Immature natural killer cell (primary cell): Measurements from ENCODE around the gene MZF1. TPM values are rescaled to one million over a fixed set of nuclear protein-coding genes. Genes with fewer than 3 reads are reported as not detected.
A peak's percentile ranks its signal among the peaks of the same experiment; 100 is the strongest.
"Not testable (repeated sequence)": the region's sequence is repeated elsewhere in the genome, so short reads cannot be mapped to it uniquely, and the experiment has no call there.

Source experiments
- DNase-seq, 3 donors: peaks; one replicate each; pipeline ENCODE4 v3.0.0; 2022; ENCODE audit warnings: mixed read lengths in 1 of 3
- H3K27ac Mint-ChIP-seq, 6 donors: one replicate each; pipeline ENCODE4 v1.8.0; 2020; ENCODE audit warnings: mixed read lengths in 6 of 6, mild to moderate bottlenecking in 5 of 6, inconsistent platforms in 4 of 6, moderate library complexity in 3 of 6
- H3K27me3 Mint-ChIP-seq, 3 donors: one replicate each; pipeline ENCODE4 v1.8.0; 2020 to 2021; ENCODE audit warnings: low read depth in 3 of 3, mild to moderate bottlenecking in 3 of 3, mixed read lengths in 3 of 3, moderate library complexity in 3 of 3, inconsistent platforms in 1 of 3
- H3K36me3 Mint-ChIP-seq, 3 donors: one replicate each; pipeline ENCODE4 v1.8.0; 2020; ENCODE audit warnings: mixed read lengths in 3 of 3, inconsistent platforms in 2 of 3, mild to moderate bottlenecking in 2 of 3
- H3K4me1 Mint-ChIP-seq, 2 donors: one replicate each; pipeline ENCODE4 v1.8.0; 2020; ENCODE audit warnings: inconsistent platforms in 2 of 2, mild to moderate bottlenecking in 2 of 2, mixed read lengths in 2 of 2, moderate library complexity in 1 of 2
- H3K4me3 Mint-ChIP-seq, 5 donors: one replicate each; pipeline ENCODE4 v1.8.0; 2020; ENCODE audit warnings: mild to moderate bottlenecking in 5 of 5, mixed read lengths in 5 of 5, inconsistent platforms in 3 of 5, moderate library complexity in 3 of 5
- H3K9me3 Mint-ChIP-seq, 6 donors: one replicate each; pipeline ENCODE4 v1.8.0; 2020; ENCODE audit warnings: mild to moderate bottlenecking in 6 of 6, mixed read lengths in 6 of 6, inconsistent platforms in 4 of 6, moderate library complexity in 3 of 6
- polyA plus RNA-seq, 3 donors: library from polyadenylated mRNA; unstranded; fragments of 300-500 nt; fragmentation: Illumina TruSeq; gene quantifications; one replicate each; pipeline ENCODE4 v1.2.3, GENCODE V29; 2021

Gene MZF1
- polyA plus RNA-seq, 3 donors from 2014 or later, result 3.2 to 10.4 (median 7.1) TPM

DNA sequence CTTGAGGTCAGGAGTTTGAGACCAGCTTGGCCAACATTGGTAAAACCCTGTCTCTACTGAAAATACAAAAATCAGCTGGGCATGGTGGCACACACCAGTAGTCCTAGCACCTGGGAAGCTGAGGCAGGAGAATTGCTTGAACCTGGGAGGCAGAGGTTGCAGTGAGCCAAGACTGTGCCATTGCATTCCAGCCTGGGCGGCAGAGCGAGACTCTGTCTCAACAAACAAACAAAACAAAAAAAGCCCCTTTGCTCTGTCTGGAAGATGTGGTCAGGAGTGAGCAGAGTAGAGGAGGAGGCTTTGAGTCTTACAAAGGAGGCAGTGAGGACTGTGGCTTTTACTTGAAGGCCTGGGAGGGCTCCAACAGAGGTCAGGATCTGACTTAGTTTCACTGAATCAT lies 4.4 kb upstream of the MZF1 start:
- Mint-ChIP-seq H3K27me3 (peaks cover 15 to 19% (median 17%) of the 10 kb centered on the region in 3 donors), H3K27ac (peak overlapping the region in 3 of 6 donors; percentile 28 to 80 (median 45)), H3K4me1 (peaks cover 31 to 39% of the 10 kb centered on the region in 2 donors)
- not testable (repeated sequence) for H3K36me3 Mint-ChIP-seq, DNase-seq, H3K4me3 Mint-ChIP-seq, H3K9me3 Mint-ChIP-seq

DNA sequence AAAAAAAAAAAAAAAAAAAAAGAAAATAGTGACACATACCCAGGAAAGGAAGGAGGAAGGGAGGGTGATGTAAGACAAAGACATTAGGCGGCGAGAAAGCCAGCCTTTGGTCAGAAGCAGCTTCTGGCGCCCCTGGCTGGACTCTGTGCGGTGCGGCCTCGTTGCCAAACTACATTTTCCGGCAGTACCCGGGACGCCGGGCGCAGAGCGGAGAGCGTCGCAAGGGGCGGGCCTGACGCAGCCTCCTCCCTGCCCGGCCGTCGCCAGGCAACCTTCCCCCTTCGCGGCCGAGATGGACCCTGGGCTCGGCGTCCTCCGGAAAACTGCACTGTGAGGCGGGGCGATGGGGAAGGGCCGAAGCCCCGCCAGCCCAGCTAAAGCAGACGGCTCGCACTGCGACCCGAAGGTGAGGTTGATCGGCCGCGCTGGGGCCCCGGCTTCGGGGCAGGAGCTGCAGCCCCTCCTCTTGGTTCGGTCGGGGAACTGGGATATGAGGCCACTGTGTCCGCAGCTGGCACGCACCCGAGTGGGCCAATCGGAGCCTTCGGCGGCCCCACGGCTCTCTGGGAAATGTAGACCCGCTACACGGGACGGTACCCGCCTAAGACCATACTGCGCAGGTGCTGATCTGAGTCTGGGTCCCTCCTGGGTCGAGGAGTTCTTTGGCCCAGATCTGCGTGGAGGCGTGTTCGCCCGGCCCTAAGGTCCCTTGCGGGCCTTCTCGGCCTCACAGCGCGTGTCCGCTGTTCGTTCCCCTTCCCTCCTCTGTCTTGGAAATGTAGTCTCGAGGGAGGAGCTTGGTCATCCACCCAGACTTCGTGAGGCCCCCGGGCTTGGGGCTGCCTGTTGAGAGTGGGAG lies 2.3 kb upstream of the MZF1 start:
- H3K9me3 Mint-ChIP-seq, result no peaks in the 10 kb centered on the region
- peaks cover 0 to 3% (median 0%) of the 10 kb centered on the region in 3 donors for H3K36me3 Mint-ChIP-seq
- H3K27me3 Mint-ChIP-seq, result peaks cover 19 to 20% (median 19%) of the 10 kb centered on the region in 3 donors
- peak overlapping the region; percentile 83 to 91 (median 85) for H3K4me3 Mint-ChIP-seq
- H3K27ac Mint-ChIP-seq, result peak overlapping the region; percentile 89 to 99 (median 92)
- DNase-seq, result peak; percentile 81 to 84 (median 83)
- H3K4me1 Mint-ChIP-seq, result peaks cover 29 to 41% of the 10 kb centered on the region in 2 donors

DNA sequence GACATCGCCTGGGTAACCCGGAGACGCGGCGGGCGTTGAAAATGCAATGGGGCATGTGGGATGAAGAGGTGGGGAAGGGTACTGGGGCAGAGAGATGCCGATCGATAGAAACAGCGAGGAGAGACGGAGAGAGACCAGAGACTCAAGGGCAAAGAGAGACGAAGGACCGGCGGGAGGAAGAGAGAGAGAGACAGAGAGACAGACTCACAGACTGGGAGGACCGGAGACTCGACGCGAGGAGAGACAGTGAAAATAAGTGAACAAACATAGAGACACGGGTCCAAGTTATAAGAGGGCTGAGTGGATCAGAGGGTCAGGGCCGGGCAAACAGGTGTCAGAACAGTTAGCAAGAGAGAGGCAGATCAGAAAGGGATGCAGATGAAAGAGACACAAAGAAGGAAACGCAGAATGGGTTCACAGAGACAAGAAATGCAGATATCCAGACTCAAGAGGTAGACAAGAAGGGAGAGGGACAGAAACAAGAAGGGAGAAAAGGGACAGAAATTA lies 576 bp upstream of the MZF1 start:
- H3K36me3 Mint-ChIP-seq, result peaks cover 0 to 3% (median 0%) of the 10 kb centered on the region in 3 donors
- H3K9me3 Mint-ChIP-seq, result no peaks in the 10 kb centered on the region
- peaks cover 19 to 20% (median 19%) of the 10 kb centered on the region in 3 donors for H3K27me3 Mint-ChIP-seq
- no peak for DNase-seq
- peak overlapping the region; percentile 95 to 99 (median 97) for H3K4me3 Mint-ChIP-seq
- peaks cover 29 to 36% of the 10 kb centered on the region in 2 donors for H3K4me1 Mint-ChIP-seq
- H3K27ac Mint-ChIP-seq, result peak overlapping the region; percentile 98 to 100 (median 100)

DNA sequence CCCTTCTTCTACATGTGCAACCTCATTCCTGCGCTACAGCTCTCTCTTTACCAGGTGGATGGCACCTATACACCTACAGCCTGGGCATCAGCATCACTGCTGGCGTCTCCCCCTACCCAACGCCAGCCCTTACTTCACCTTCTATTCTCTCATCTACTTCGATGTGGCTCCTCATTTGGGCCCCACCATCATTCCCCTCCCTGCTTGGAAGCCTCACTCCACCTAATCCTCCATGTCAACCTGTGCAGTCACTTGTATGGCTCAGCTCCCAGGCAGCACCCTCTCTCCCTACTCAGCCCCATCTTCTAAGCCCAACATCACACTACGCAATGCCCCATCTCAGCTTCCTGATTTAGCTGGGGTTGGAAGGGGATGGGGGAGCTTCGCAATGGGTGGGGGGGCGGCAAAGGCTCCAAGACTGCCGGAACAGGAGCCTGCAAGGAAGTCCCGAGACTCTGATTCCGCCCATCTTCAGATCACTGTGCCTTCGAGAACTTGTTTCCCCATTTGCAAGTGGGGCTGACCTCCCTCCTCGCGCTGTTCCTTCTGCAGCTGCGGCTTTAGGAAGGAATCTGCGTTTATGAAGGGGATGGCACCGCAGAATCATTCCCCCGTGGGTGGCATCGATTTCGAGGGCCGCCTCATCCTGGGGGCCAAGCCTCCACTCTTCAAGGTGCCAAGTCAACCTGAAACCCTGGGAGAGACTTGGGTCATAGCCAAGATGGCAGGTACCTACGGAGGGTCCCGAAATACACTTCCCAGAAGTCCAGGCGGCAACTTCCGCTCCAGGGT lies 913 bp downstream of the MZF1 start:
- H3K36me3 Mint-ChIP-seq, result peaks cover 0 to 3% (median 0%) of the 10 kb centered on the region in 3 donors
- no peaks in the 10 kb centered on the region for H3K9me3 Mint-ChIP-seq
- H3K4me3 Mint-ChIP-seq, result peak overlapping the region; percentile 95 to 99 (median 97)
- H3K27me3 Mint-ChIP-seq, result peaks cover 19 to 20% (median 19%) of the 10 kb centered on the region in 3 donors
- no peak for DNase-seq
- H3K4me1 Mint-ChIP-seq, result peaks cover 32 to 36% of the 10 kb centered on the region in 2 donors
- H3K27ac Mint-ChIP-seq, result peak overlapping the region; percentile 98 to 100 (median 100)

DNA sequence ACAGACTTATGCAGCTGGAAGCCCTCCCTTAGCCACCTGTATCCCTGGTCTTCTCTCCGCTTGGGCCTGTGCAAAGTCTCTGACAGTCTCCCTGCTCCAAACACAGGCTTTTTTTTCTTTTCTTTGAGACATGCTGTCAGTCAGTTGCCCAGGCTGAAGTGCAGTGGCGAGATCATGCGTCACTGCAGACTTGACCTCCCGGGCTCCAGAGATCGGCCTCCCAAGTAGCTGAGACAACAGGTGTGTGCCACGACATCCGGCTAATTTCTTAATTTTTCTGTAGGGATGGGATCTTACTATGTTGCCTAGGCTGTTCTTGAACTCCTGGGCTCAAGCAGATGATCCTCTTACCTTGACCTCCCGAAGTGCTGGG lies 1.6 kb downstream of the MZF1 start:
- Mint-ChIP-seq H3K4me3 (peak overlapping the region in 2 of 5 donors; percentile 95 to 96), H3K27ac (peak overlapping the region; percentile 98 to 100 (median 100)), H3K27me3 (peaks cover 19 to 20% (median 19%) of the 10 kb centered on the region in 3 donors), H3K36me3 (peaks cover 0 to 3% (median 0%) of the 10 kb centered on the region in 3 donors), H3K4me1 (peaks cover 32 to 36% of the 10 kb centered on the region in 2 donors), H3K9me3 (no peaks in the 10 kb centered on the region)
- DNase-seq, result no peak

DNA sequence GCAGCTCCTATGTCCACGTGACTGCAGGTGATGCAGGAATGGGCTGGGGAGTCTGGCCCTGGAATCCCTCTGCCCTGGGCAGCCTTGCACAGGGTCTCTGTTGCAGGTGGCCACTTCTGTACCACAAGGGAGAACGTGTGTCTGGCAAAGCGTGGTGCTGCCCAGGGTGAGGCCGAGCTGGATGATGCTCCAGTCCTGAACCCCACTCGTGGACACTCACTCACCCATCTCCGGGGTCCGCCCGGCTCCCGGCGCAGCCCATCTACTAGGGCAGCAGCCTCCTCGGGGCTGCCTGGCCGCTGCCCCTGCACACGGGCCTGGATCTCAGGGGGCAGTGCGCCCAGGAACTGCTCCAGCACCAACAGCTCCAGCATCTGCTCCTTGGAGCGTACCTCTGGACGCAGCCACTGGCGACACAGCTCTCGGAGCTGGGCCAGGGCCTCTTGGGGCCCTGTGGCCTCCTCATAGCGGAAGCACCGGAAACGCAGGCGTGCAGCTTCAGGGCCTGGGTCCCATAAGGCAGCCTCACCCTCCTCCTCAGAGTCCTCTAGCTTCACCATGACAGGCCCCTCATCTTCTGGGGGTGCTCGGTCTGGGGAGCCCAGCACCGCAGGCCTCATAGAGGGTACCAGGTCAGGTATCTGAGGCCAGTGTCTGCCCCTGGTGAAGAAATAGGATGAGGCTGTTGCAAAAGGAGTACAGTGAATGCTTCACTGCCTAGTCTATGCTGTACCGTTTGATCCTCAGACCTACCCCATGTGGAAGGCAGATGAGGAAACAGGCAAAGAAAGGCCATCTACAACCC lies 2.2 kb downstream of the MZF1 start:
- Mint-ChIP-seq H3K9me3 (no peaks in the 10 kb centered on the region), H3K27me3 (peaks cover 19 to 20% (median 19%) of the 10 kb centered on the region in 3 donors), H3K27ac (peak overlapping the region in 1 of 6 donors; percentile 98), H3K36me3 (peaks cover 0 to 3% (median 0%) of the 10 kb centered on the region in 3 donors), H3K4me3 (peak overlapping the region in 1 of 5 donors; percentile 96), H3K4me1 (peaks cover 30 to 34% of the 10 kb centered on the region in 2 donors)
- DNase-seq, result no peak

DNA sequence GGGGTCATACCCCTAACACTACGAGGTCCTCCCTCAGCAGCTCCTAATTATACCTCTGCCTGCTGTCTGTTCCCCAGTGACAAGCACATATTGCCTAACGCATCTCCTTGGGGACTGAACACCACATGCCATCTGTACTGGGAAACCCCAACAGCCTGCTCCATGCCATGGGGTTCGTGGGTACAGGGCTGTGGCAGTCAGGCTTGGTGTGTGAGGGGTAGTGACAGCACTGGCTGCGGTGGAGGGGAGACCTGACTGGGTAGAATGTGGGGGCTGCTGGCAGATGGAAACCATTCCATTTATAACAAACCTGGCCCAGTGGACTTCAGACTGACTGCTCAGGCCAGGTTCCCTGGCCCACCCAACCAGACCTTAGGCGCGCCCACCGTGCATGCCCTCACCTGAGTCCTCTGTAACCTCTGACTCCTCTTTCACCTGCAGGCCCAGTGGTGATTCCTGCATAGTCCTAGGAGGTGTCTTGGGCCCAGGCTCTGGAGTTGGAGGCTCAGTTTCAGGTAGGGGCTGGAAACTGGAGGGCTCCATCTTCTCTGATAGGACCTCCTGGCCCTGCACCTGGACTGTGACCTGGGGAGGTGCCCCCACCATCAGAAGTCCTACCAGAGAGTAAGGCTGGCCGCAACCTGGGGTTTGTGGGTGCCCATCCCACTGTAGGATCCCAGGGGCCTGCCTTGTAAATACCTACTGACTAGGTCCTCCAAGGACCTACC lies 3.0 kb downstream of the MZF1 start:
- H3K4me3 Mint-ChIP-seq, result no peak overlapping the region
- H3K27ac Mint-ChIP-seq, result no peak overlapping the region
- peaks cover 16 to 17% (median 17%) of the 10 kb centered on the region in 3 donors for H3K27me3 Mint-ChIP-seq
- no peak for DNase-seq
- H3K9me3 Mint-ChIP-seq, result no peaks in the 10 kb centered on the region
- peaks cover 25 to 29% of the 10 kb centered on the region in 2 donors for H3K4me1 Mint-ChIP-seq
- H3K36me3 Mint-ChIP-seq, result peaks cover 0 to 3% (median 0%) of the 10 kb centered on the region in 3 donors

DNA sequence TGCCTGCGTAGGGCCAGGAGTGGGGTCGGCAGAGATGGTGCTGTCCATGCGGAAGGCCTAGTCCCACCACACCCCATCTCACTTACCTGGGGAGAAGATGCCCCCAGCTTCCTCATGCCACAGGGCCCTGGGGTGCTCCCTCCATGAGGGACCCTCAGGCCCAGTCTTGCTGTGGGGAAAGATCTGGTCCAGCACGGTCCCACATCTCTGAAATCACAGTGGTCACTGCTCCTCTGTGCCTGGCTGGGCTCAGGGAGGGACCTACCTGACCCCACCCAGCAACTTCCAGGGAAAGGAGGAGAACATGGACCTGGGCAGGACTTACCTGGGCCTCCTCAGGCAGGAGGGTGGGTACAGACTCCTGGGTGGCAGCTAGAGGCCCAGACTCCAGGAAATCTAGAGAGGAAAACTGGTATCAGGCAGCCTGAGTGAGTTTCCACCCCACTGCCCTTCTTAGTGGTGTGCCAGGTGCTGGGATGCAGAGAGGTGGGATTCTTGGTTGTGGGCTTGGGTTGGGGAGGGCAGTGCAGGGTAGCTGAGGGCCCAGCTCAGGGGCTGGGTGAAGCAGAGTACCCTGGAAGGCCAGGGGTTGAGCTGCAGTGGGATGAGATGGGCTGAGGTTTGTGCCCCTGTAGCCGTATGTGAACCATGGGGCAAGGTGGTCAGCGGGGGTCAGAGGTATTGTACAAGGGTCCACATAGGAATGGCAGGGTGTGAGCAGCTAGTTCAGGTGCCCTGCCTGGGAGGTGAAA lies 3.8 kb downstream of the MZF1 start:
- H3K36me3 Mint-ChIP-seq, result peaks cover 0 to 3% (median 0%) of the 10 kb centered on the region in 3 donors
- DNase-seq, result no peak
- H3K4me1 Mint-ChIP-seq, result peaks cover 23 to 29% of the 10 kb centered on the region in 2 donors
- H3K4me3 Mint-ChIP-seq, result no peak overlapping the region
- peaks cover 15 to 17% (median 16%) of the 10 kb centered on the region in 3 donors for H3K27me3 Mint-ChIP-seq
- no peaks in the 10 kb centered on the region for H3K9me3 Mint-ChIP-seq
- peak overlapping the region in 1 of 6 donors; percentile 45 for H3K27ac Mint-ChIP-seq

DNA sequence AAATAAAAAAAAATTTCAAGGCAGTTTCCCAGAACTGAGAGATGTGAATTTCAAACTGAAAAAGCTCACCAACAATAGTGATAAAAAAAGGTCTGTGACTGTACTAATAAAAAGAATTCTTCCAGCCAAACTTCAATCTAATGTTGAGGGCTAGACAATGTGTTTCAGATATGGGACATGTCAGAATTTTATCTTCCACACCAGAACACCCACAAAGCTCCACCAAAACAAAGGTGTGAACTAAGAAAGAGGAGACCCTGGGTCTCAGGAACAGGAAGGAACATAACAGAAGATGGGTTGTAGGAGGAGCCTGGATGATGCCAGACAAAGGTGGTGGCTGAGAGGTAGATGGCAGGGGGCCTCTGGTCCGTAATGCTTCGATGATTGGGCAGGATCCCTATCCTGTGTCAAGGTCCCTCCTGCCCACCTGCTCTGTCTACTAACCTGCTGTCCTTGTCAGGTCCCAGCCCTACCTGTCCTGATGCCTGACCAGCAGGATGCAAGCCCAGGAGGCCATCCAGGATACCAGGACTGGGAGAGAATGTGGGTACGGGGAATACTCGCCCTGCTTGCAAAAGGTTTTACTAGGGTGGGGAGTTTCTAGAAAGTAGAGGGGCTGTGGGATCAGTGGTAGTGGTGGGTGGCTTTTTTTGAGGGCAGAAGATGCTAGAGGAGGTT lies 4.5 kb downstream of the MZF1 start:
- Mint-ChIP-seq H3K9me3 (no peaks in the 10 kb centered on the region), H3K4me3 (no peak overlapping the region), H3K4me1 (peaks cover 20 to 29% of the 10 kb centered on the region in 2 donors), H3K27me3 (peaks cover 12 to 14% (median 12%) of the 10 kb centered on the region in 3 donors), H3K36me3 (peaks cover 0 to 3% (median 0%) of the 10 kb centered on the region in 3 donors), H3K27ac (peak overlapping the region in 2 of 6 donors; percentile 12 to 45)
- DNase-seq, result no peak

DNA sequence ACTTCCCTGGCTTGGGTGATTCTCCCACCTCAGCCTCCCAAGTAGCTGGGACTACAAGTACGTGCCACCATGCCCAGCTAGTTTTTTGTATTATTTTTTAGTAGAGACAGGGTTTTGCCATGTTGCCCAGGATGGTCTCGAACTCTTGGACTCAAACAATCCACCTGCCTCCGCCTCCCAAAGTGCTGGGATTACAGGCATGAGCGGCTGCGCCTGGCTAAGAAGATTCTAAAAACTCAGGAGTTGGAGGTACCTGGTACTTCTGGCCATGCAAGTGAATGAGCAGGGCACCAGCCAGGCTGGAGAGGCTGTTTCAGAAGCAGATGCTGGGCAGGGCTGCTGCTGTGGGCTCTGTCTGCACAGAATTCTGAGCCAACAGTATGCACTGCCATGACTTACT lies 6.1 kb downstream of the MZF1 start:
- H3K4me3 Mint-ChIP-seq, result no peak overlapping the region
- DNase-seq, result no peak

DNA sequence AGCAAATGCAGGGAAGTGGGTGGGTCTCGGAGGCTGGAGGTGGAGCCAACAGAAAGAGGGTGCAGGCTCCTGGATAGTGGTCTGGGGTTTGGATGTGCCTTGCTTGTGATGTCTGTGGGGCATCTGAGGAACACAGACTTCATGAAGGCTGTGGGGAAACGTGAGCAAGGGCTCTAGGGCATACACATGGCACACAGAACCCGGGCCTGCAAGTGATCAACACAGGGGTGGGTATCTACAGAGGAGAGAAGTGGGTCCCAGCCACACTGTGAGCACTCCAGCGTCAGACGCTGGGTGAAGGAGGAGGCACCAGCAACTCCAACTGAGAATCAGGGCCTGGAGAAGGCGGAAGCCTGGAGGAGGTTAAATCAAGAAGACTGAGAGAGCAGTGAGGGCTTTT lies 9.3 kb downstream of the MZF1 start:
- Mint-ChIP-seq H3K27me3 (peaks cover 9 to 17% (median 17%) of the 10 kb centered on the region in 3 donors), H3K36me3 (no peaks in the 10 kb centered on the region), H3K4me3 (peak overlapping the region; percentile 60 to 97 (median 79)), H3K27ac (peak overlapping the region in 5 of 6 donors; percentile 35 to 88 (median 65)), H3K9me3 (peaks cover 0 to 2% (median 0%) of the 10 kb centered on the region in 6 donors), H3K4me1 (peaks cover 48 to 56% of the 10 kb centered on the region in 2 donors)
- DNase-seq, result no peak

More for the DNA sequence above, 6.1 kb downstream of the MZF1 start:
- peaks cover 20 to 29% of the 10 kb centered on the region in 2 donors for H3K4me1 Mint-ChIP-seq
- H3K36me3 Mint-ChIP-seq, result peaks cover 0 to 2% (median 0%) of the 10 kb centered on the region in 3 donors
- no peak overlapping the region for H3K27ac Mint-ChIP-seq
- H3K27me3 Mint-ChIP-seq, result peaks cover 6 to 11% (median 6%) of the 10 kb centered on the region in 3 donors
- H3K9me3 Mint-ChIP-seq, result peaks cover 0 to 2% (median 0%) of the 10 kb centered on the region in 6 donors
